ENCODE results near the gene MYO9B.

DNA sequence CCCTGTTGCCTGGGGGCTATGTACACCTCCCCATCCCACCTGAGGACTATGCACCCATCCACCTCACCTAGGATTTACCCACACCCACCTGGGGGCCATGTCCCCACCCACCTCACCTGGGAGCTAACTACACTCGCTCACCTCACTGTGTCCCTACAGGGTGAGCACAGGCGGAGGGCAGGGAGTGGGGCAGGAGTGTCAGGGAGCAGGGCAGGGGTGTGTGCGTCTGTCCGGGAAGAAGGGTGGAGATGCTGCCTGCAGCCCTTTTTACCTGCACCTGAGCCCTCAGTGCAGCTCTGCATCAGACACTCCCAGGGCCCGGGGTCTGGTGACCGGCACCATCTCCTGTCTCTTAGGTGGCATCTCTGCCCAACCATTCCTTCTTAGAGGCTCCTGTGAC is 38.4 kb upstream of the MYO9B start:
- TF ChIP-seq POLR2AphosphoS5 (IDR thresholded peaks at IDR 0.05; ENCODE audit: borderline replicate concordance, low read depth, low read length): no peak
- TF ChIP-seq EZH2 (IDR thresholded peaks at IDR 0.05): no peak
